LoVo (cell line): ENCODE measurements around the gene AQP5.

ENCODE experiments used
- DNase-seq: peaks from one replicate; pipeline ENCODE4 v3.0.0-alpha.2; 2016; ENCODE audit warnings: low spot score

Gene AQP5

DNA sequence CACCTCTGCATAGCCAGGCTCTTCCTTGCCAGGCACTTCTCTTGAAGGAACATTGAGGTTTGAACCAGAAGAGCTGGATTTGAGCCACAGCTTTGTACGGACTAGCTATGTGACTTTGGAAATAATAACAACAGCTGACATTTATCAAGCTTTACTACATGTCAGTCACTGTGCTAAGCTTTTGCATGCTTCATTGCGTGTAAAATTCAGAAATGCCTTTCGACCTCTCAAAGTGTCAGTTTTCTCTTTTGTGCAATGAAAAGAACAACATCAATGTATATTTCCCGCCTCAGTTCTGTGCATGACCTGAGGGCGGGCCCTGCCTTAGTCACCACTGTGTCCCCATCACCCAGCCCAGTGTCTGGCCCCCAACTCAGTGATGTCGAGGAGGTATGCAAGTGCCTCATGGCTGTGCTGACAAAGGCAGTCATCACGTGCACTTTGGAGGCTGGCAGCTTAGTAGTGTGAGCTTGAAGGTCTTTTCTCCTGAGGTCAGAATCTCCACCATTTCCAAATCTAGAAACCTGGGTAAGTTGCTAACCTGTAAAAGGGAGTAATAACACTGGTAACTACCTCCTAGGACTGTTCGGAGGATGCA is 29.0 kb upstream of the AQP5 start:
- no peak for DNase-seq

DNA sequence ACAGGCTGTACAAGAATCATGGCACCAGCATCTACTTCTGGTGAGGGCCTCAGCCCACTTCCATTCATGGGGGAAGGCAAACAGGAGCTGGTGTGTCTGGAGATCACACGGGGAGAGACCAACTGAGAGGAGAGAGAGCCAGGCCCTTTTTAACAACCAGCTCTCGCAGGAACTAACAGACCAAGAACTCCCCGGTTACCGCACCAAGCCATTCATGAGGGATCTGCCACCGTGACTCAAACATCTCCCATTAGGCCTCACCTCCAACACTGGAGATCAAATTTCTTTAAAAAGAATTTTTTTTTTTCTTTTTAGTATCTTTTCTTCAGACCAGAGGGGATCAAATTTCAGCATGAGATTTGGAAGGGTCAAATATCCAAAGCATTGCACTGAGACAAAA is 27.9 kb upstream of the AQP5 start:
- no peak for DNase-seq

DNA sequence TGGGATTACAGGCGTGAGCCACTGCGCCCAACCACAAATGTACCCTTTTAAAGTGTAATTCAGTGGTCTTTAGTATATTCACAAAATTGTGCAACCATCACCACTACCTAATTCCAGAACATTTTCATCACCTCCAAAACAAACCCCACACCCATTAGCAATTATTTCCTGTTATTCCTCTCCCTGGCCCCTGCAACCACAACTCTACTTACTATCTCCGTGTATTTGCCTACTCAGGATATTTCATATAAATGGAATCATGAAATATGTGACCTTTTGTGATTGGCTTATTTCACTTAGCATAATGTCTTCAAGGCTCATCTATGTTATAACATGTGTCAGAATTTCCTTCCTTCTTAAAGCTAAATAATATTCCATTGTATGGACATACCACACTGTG is 27.2 kb upstream of the AQP5 start:
- no peak for DNase-seq

DNA sequence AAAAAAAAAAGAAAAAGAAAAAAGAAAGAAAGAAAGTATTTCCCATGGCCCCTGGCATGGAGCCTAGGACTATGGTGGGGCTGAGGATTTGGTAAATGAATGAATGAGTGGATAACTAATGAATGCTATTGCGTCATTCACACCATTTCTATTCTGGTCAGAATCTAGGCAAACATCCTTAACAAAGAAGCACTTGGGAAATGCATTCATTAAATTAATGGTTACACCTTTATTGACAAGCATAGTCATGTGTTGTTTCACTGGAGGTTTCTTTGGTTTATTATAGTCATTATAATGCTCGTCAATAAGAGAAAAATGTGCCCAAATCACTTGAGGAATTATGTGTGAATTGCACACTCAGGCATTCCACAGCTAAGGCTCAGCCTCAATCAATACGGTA is 24.7 kb upstream of the AQP5 start:
- DNase-seq: no peak

DNA sequence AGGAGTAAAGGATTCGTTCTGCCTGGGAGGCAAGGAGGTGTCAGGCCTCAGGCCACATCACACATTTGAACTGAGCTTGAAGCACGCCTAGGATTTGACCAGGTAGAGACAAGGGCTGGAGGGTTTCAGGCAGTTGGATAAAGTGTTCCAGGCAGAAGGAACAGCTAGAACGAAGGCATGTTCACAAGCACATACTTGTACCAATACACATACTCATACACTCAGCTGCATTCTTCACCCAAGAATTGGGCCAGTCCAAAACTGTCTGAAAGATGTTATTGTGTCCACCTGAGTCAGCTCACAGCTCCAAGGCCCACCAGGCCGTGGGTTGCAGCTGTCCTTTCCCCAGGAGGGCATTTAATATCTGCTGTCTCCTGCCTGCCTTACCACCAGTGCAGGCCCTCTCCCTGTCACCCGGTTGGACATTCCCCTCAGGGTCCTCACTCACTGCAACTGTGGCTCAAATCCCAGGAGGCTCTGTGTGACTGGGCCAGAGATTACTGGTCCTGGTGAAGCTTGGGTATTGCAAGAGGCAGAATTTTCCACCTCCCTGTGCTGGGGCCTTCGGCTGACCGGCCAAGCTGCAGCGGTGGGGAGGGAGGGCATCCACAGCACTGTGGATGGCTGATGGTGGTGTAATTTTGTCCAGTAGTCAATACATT is 23.9 kb upstream of the AQP5 start:
- DNase-seq: no peak

DNA sequence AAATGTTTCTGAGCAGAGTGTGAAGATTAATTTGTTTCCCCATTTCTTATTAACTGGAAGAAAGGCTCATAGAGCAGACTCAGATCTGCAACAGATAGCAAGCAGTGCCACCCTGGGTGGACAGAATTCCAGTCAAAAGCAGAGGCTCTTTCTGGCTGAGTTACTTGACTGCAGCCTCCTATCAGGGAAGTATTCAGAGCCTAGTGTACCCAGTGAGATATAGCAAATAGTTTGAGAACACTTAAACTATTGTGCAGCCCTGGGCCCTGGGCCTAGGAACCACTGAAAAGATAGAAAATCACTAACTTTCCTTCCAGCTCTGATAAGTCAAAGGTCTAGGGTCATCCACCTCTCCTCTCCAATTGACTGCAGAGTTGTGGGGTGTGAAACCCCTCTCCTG is 22.4 kb upstream of the AQP5 start:
- no peak for DNase-seq

DNA sequence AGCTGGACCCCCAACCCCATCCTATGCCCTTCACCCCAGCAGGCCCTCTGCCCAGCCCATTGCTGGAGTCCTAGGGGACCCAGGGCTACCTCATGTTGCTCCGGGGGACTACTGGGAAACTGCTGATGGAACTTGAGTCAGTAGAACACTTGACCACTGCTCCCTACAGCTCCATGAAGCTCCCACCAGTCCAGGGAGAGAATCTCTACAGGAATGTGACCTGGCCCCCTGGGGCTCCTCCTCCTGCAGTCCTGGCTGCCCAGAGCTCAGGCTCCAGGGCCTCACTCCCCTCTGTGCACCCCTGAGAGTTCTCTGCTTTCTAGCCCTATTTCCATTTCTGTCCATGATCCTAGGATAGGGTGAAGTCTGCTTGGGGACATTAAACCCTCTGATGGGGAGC is 22.0 kb upstream of the AQP5 start:
- no peak for DNase-seq

DNA sequence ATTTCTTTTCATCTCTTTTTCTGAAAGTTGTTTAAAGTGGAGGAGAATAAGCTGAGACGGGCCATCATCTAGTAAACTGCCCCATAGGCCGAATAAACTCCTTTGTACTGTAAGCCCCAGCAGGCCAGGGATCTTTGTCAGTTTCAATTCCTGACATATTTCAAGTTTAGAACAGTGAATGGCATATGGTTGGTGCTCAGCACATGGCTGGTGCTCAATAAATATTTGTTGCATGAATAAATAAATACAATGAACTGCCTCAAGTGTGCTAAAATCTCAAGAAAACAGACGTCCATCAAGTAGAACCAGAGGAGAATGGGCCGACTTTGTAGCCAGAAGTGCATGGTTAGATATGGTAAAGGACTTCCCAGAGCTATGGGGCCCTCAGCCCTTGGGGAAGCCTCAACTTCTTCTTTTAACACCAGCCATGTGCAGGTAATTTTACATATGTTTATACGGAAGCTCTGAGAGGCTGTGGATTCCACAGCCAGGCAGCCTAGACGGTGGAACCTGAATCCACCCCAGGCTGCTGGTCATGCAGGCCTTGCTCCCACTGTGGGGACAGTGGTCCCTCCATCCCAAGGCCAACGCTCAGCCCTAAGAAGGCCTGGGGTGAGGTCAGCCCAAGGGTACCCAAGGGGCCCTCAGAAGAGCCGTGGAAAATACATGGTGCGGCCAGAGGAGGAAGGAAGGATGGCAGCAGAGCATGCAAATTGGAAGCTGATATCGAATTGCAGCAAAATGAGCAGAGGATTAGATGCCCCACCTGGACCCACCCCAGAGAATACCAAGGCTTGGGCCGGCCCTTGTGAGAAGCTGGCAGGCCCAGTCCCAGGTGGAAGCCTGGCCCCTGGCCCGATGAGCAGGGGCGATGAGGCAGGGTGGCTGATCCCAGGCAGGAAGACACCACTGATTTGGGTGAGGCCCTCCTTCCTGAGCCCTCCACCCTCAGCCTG is 19.8 kb upstream of the AQP5 start:
- no peak for DNase-seq

DNA sequence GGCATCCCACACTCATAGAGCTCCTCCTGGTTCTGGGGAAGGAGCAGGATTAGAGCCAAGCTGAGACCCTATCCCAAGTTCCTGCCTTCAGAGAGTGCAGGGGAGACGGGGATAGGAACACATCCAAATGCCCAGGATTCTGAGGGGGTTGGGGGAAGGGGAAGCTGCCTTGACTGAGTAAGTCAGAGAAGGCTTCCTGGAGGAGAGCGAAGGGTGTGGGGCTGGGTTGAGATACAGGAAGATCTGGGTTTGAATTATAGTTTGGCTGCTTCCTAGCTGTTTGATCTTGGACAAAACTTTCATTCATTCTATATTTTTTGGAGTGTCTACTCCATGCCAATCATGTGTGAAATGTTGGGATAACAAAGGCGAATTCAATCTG is 19.2 kb upstream of the AQP5 start:
- DNase-seq: no peak

DNA sequence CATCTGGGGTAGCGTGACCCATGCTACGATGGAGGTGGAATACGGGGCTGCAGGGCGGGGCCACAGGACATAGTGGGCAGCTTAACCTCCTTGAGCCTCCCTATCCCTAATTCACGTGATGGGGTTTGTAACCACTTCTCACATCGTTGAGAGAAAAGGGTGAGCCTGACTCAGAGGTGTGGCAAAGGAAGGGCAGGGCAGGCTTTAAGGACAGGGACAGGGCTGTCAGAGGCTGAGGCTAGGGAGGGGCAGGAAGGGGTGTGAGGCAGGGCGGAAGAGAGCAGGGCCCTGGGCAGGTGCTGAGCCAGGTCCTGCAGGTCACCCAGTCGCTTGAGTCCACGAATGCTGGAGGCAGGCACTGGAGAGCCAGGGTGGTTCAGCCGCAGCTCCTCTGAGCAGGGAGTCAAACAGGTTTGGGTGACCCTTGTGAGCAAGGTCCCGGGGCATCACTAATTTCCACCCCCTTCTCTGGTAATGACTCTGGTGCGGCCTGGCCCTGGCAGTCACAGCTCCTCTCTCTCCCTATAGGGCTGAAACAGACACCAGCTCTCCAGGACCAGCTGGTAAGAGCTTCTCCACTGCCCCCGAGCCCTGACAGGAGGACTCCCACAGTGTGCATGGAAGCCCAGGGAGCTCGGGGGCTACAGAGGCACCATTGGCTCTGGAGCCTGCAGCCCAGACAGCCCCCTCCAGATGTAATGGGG is 18.6 kb upstream of the AQP5 start:
- peak; percentile 57 for DNase-seq

DNA sequence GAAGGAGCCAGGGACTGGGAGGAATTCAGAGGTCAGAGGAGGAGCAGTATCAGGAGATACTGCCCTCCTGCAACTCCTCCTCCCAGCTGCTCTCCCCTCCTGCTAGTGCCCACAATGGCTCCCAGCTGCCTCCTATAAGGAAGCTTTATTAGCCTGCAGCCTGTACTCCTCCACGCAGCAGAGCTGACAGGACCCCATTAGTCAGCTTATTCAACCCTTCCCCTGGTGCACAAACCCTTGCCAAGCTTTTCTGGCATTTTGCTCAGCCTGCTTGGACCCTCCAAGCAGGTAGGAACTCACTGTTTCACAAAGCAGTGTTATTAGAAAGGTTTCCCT is 18.1 kb upstream of the AQP5 start:
- no peak for DNase-seq

DNA sequence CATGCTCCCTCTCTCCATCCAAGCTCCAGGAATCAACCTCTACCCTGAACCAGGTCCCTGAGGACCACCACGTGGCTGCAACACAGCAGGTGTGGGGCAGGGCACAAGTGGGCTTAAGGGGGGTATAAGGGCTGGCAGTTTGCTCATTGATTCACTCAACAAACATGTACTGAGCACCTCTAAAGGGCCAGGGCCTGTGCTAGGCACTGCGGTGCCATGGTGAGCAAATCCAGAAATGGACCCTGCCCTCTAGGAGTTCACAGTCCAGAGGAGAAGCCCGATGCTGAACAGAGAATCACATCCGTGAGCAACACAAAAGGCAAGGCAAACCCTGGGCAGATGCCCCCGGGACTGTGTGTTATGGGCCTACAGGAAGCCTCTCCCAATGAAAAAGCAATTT is 17.6 kb upstream of the AQP5 start:
- no peak for DNase-seq

DNA sequence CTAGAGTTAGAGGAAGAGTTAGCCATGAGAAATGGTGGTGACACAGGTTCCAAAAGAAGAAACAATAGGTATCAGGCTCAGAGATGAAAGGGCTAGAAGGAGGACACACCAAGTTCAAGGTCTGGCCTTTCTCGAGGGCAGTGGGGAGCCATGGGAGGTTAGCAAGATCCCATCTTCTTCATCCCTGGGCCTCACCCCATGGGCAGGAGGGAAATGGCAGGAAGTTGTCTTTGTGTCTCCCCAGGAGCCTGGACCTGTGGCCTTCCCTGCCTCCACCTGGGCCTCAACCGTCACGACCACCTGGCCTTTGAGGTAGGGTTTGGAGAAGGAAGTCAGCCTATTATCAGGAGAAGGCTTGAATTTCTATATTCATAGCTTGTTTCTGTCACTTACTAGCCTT is 17.0 kb upstream of the AQP5 start:
- no peak for DNase-seq

DNA sequence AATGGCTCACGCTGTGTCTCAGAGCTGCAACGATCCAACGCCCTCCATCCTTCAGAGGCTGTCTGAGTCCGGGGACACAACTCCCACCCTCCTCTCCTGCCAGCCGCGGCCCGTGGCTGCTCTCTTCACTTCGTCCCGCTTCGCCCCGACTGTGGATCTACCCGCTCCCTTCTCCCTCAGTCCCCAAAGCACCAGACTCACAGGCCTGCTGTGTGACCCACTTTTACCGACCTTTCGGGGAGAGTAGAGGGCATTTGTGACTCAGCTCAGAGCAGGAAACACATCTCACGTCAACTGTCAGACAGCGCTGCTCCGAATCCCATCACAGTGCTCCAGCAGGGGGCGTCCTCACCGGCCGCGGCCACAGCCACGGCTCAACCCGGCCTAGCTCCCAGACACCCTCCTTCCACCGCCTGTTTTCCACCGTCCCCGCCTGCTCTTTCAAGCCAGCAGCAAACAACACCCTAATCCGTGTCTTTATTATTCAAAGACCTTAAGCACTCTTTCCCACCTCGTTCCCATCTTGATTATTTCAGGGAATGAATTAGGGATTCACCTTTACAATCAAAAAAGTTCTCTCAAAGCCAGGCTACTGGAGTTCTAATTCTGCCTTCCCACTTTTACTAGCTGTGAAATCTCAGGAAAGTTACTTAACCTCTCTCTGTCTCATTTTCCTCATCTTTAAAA is 16.1 kb upstream of the AQP5 start:
- DNase-seq: peak; percentile 87

DNA sequence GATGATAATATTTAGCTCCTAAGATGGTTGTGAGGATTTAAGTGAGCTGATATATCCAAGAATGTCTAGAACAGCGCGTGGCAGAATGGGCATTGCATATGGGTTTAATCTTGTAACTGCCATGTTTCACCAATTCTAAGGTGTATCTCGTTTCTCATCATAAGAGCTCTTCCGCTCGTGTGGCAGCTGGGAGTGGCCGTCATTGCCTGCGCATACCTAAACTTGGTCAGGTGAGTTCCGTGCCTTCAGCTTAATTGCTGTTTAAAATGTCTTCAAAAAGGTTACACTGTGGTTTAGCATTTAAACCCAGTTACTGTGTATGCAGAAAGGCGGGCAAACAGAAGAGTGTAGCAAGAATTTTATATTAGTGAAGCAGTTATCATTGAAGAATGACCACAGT is 15.6 kb upstream of the AQP5 start:
- DNase-seq: no peak

DNA sequence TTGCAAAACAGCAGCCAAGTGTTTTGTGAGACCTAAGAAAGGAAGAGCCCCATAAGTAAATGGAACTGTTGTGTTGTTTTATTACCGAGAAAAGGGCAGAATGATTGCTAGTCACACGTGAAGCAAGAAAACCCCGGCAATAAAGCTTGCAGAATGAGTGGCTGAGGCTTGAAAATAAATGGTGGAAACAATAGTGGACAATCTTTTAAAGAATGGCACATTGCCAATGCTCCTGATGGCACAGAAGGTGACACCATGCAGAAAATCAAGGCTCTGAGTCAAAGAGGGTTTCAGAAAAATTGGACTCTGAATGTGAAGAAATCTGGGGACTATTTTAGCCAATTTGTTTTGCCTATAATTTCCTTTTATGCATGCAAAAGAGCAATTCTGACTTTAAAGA is 15.2 kb upstream of the AQP5 start:
- DNase-seq: no peak

DNA sequence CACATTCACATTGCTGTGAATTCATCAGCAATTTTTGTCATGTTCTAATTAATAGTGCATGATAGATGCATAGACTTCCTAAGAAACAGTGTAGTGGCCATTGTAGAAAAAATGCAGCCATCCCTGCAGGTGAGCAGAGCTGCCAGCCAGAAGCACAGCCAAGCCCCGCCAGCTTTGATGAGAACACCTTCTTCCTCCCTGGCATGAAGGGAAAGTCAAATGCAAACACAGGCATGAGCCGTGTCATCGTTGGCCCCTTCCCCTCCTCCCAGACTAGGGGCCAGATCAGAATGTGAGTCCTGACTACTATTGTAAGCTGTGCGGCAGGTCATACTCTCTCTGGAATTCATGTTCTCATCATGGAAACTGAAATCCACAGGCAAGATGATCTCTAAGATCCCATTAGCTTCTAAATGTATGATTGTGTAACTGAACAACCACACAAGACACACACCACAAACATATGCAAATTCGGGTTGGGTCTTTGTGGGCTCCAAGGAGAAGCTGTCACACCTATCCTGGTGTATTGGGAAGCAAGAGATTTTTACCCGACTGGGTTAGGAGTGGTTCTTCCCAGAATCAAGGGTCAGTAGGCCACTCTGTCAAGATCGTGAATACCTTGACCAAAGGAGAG is 14.0 kb upstream of the AQP5 start:
- DNase-seq: no peak

DNA sequence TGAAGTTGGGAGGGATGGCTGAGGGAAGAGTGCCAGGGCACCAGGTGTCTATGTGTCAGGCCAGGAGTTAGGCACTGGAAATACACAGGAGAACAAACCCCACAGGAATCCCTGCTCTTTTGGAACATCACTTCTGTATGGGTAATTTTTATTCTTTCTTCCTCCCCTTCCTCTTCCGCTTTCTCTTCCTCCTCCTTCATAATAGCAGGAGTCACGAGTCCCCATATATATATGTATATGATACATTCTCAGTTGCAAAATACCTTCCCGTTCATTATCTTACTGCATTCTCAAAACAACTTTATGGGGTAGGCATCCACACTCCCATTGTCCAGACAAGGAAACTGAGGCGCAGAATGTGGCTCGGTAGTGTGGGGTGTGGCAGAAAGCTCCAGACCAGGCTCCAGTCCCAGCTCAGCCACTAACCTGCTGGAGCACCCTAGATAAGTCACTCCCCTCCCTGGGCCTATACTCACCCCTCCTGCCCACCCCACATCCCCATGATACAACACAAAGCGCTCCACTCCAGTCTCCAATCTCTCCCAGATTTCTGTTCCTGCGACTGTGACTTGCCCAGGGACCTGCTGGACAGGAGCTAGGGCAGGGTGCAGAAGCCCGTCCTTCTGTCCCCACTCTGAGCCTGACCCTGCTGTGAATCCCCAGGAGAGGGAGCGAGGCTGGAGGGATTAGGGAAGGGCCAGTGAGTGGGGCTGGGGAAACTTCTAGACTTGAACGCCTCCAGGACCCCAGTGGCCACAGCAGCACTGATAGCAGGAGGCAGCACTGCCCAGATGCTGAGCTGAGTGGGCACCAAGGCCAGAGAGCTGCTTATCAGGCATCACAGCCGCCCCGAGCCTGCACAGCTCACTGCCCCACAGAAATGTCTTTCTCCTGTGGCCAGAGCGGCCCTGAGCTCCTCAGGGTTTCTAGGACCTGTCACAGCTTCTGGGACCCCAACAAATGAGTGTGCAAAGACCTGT is 12.5 kb upstream of the AQP5 start:
- DNase-seq: no peak

DNA sequence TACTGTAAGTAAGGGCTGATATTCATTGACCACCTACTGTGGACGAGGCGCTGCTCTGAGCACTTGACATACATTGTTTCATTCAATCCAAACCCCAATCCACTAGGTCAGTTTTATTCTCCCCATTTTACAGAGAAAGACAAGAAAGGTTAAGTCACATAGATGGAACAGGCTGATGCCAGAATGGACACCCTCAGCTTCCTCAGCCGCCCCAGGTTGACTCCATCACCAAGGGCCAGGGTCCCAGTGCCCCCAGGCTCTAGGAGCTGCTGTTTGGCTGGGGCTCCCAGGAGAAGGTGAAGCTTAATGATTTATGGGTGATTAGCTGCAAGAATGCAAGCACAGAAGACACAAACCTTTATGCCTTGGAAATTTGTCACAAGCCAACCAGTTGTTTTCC is 11.8 kb upstream of the AQP5 start:
- DNase-seq: no peak
